SH-SY5Y (cell line): ENCODE data around the gene GJB2.

Experiments used
- GATA2 ChIP-seq: IDR thresholded peaks from 2 replicates; pipeline ENCODE4 v1.6.1; 2011; ENCODE audit warnings: mild to moderate bottlenecking, low read depth, low read length
- GATA3 ChIP-seq: IDR thresholded peaks from 2 replicates; pipeline ENCODE4 v1.6.1; 2011; ENCODE audit warnings: low read depth, mild to moderate bottlenecking, low read length, moderate library complexity

DNA sequence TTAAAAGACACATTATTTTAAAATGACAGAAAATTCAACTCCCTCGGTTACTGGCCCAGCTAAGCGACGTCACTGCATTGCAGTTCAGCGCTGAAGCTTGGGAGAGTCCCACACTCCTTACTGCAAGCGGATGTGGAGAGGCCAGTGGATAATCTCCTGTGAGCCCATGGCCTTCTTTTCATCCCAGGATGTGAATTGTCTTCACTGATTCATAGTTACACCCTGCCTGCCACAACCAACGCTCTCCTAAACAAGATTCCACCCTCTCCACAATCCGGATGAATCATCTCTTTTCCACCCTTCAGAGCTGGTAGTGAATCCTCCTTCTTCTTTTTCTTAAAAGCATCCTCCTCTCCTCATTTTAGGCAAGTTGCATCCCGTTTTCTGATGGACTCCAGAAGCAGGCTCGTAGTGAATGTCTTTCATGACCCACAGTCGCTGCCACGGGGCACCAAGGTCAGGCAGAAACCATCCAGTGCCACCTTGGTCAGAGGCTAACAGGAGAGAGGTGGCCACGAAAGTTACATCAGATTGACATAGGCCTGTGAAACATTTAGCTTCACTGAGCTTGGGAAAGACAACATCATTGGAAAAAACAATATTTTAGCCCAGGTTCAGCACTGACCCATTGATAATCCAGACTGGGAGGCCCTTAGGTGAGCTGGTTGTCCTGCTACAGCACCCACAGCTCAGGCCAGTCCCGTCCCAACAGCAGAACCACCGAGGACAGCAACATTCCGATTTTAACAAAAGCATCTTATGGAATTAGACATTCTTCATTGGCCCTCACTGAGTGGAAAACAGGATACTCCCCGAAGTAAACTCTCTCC lies 2.0 kb downstream of the GJB2 start:
- TF ChIP-seq GATA3 (no peak), GATA2 (no peak)
